SK-N-SH treated with all-trans-retinoic acid at 6 μM for 48 hours (cell line): Measurements from ENCODE around the gene OPN1LW.

ENCODE experiments used
- ATAC-seq: fragments of 200-7000 bp; cut with Tn5 transposase; 3 replicates; pipeline ENCODE4 v1.9.1; 2020; ENCODE audit warnings: mild to moderate bottlenecking, moderate library complexity
- ARNTL ChIP-seq: fragments of 450-650 bp; formaldehyde crosslinking; IDR thresholded peaks from 2 replicates; pipeline ENCODE4 v1.5.0; 2020; ENCODE audit warnings: low read depth, mild to moderate bottlenecking, moderate library complexity, borderline replicate concordance
- BACH2 ChIP-seq: fragments of 250-450 bp; sonication (Bioruptor Pico); IDR thresholded peaks from 2 replicates; pipeline ENCODE4 v1.9.0; 2021; ENCODE audit warnings: mild to moderate bottlenecking, borderline replicate concordance
- CREB5 ChIP-seq: fragments of 250-450 bp; sonication (Bioruptor Pico); IDR thresholded peaks from 2 replicates; pipeline ENCODE4 v1.5.1; 2020; ENCODE audit warnings: low read depth, mild to moderate bottlenecking, moderate library complexity
- CSDC2 ChIP-seq: fragments of 250-450 bp; sonication (Bioruptor Pico); IDR thresholded peaks from 2 replicates; pipeline ENCODE4 v1.5.0; 2020; ENCODE audit warnings: mild to moderate bottlenecking, moderate library complexity
- CSRNP3 ChIP-seq: fragments of 250-450 bp; sonication (Bioruptor Pico); IDR thresholded peaks from 2 replicates; pipeline ENCODE4 v1.5.1; 2021; ENCODE audit warnings: mild to moderate bottlenecking, moderate library complexity
- ESRRG ChIP-seq: fragments of 250-450 bp; sonication (Bioruptor Pico); IDR thresholded peaks from 2 replicates; pipeline ENCODE4 v1.6.1; 2021; ENCODE audit warnings: mild to moderate bottlenecking
- OSR1 ChIP-seq: fragments of 250-450 bp; sonication (Bioruptor Pico); IDR thresholded peaks from 2 replicates; pipeline ENCODE4 v1.8.0; 2022; ENCODE audit warnings: moderate library complexity, mild to moderate bottlenecking, inconsistent platforms
- PATZ1 ChIP-seq: fragments of 250-450 bp; sonication (Bioruptor Pico); IDR thresholded peaks from 2 replicates; pipeline ENCODE4 v1.8.0; 2020; ENCODE audit warnings: mild to moderate bottlenecking, moderate library complexity, borderline replicate concordance
- POU6F1 ChIP-seq: fragments of 250-450 bp; sonication (Bioruptor Pico); IDR thresholded peaks from 2 replicates; pipeline ENCODE4 v1.8.0; 2021; ENCODE audit warnings: low read depth, mild to moderate bottlenecking, moderate library complexity, borderline replicate concordance
- PPARA ChIP-seq: fragments of 250-450 bp; sonication (Bioruptor Pico); IDR thresholded peaks from 2 replicates; pipeline ENCODE4 v1.5.0; 2020; ENCODE audit warnings: mild to moderate bottlenecking, borderline replicate concordance
- RARB ChIP-seq: fragments of 250-450 bp; sonication (Bioruptor Pico); IDR thresholded peaks from 2 replicates; pipeline ENCODE4 v1.8.0; 2021; ENCODE audit warnings: mild to moderate bottlenecking, moderate library complexity
- SNAI2 ChIP-seq: fragments of 250-450 bp; sonication (Bioruptor Pico); IDR thresholded peaks from 2 replicates; pipeline ENCODE4 v1.5.0; 2020; ENCODE audit warnings: mild to moderate bottlenecking, moderate library complexity
- TCF4 ChIP-seq: fragments of 250-450 bp; sonication (Bioruptor Pico); IDR thresholded peaks from 2 replicates; pipeline ENCODE4 v1.8.0; 2021; ENCODE audit warnings: mild to moderate bottlenecking, moderate library complexity, borderline replicate concordance
- ZC3H10 ChIP-seq: fragments of 250-450 bp; sonication (Bioruptor Pico); IDR thresholded peaks from 2 replicates; pipeline ENCODE4 v1.5.1; 2021; ENCODE audit warnings: mild to moderate bottlenecking, moderate library complexity
- ZFP3 ChIP-seq: fragments of 250-450 bp; sonication (Bioruptor Pico); IDR thresholded peaks from 2 replicates; pipeline ENCODE4 v1.5.0; 2020; ENCODE audit warnings: mild to moderate bottlenecking, moderate library complexity
- ZFP30 ChIP-seq: fragments of 450-650 bp; formaldehyde crosslinking; IDR thresholded peaks from 2 replicates; pipeline ENCODE4 v1.5.0; 2022; ENCODE audit warnings: mild to moderate bottlenecking, moderate library complexity
- ZNF565 ChIP-seq: fragments of 450-650 bp; formaldehyde crosslinking; conservative IDR thresholded peaks from 2 replicates; pipeline ENCODE4 v1.5.0; 2020; ENCODE audit warnings: low read depth, mild to moderate bottlenecking, moderate library complexity
- ZNF70 ChIP-seq: fragments of 450-650 bp; formaldehyde crosslinking; IDR thresholded peaks from 2 replicates; pipeline ENCODE4 v1.5.0; 2020; ENCODE audit warnings: mild to moderate bottlenecking, moderate library complexity
- ZNF8 ChIP-seq: fragments of 450-650 bp; formaldehyde crosslinking; IDR thresholded peaks from 2 replicates; pipeline ENCODE4 v1.5.0; 2020; ENCODE audit warnings: mild to moderate bottlenecking, moderate library complexity

OPN1LW gene

GRCh38 chrX:154097589-154098541 lies 46.2 kb upstream of the OPN1LW start, which contains the start of gene MECP2:
MECP2 (minus strand) TSS chrX:154097717.
- TF ChIP-seq ARNTL = no peak
- ATAC-seq = peak; percentile 82

GRCh38 chrX:154098551-154098950 lies 45.5 kb upstream of the OPN1LW start:
- no peak for ATAC-seq

GRCh38 chrX:154113729-154114128 lies 30.3 kb upstream of the OPN1LW start:
- no peak for ATAC-seq
- TF ChIP-seq CSRNP3 = no peak
- TF ChIP-seq ZFP30 = no peak
- no peak for TF ChIP-seq CSDC2 (CRISPR knock-in tag)
- TF ChIP-seq ZNF70 (CRISPR knock-in tag) = no peak
- no peak for TF ChIP-seq SNAI2 (CRISPR knock-in tag)
- no peak for TF ChIP-seq ARNTL
- TF ChIP-seq OSR1 = no peak
- no peak for TF ChIP-seq BACH2
- no peak for TF ChIP-seq POU6F1
- no peak for TF ChIP-seq PATZ1 (CRISPR knock-in tag)
- TF ChIP-seq ZNF8 (CRISPR knock-in tag) = no peak
- TF ChIP-seq ZNF565 (CRISPR knock-in tag) = no peak
- no peak for TF ChIP-seq CREB5 (CRISPR knock-in tag)
- no peak for TF ChIP-seq PPARA

More at GRCh38 chrX:154098551-154098950, 45.5 kb upstream of the OPN1LW start:
- TF ChIP-seq RARB (CRISPR knock-in tag) (no peak), OSR1 (no peak), ZFP3 (CRISPR knock-in tag) (no peak), TCF4 (CRISPR knock-in tag) (no peak), PATZ1 (CRISPR knock-in tag) (no peak), ZC3H10 (CRISPR knock-in tag) (no peak)

GRCh38 chrX:154114652-154115051 lies 29.4 kb upstream of the OPN1LW start:
- no peak for ATAC-seq
- no peak for TF ChIP-seq ESRRG (CRISPR knock-in tag)
- no peak for TF ChIP-seq SNAI2 (CRISPR knock-in tag)
- no peak for TF ChIP-seq ZC3H10 (CRISPR knock-in tag)
- TF ChIP-seq CSDC2 (CRISPR knock-in tag) = no peak
- no peak for TF ChIP-seq ZFP3 (CRISPR knock-in tag)
- no peak for TF ChIP-seq ZFP30
- no peak for TF ChIP-seq TCF4 (CRISPR knock-in tag)
- TF ChIP-seq, all 23 proteins: peak for 0
